Activated CD8-positive, alpha-beta memory T cell treated with anti-CD3 and anti-CD28 coated beads for 4 hours (primary cell): ENCODE results near the gene CDC25B.
"Not testable (repeated sequence)": the region's sequence is repeated elsewhere in the genome, so short reads cannot be mapped to it uniquely, and the experiment has no call there.

ENCODE experiments used
- DNase-seq, 2 donors: peaks; one replicate each; pipeline ENCODE4 v3.0.0-alpha.2; 2020; ENCODE audit warnings: low read depth in 2 of 2

CDC25B gene

DNA sequence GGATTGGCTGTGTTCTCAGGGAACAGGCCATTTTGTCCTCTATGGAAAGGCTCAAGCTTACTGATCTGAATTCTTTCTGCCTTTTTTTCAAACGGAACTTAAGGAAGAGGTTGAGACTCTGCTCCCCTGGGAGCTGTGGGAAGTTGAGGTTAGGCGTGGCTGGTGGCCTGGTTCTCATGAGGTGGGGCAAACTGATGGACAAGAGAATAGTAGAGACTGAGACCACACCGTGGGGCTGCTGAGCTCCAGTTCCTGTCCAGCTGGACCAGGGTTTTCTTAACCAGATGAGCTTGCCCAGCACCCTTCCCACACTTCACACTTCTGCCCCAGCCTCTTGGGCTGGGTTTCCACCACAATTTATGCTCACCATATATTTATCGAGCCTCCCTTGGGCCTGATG, 30.3 kb downstream of the CDC25B start:
- no peak for DNase-seq

DNA sequence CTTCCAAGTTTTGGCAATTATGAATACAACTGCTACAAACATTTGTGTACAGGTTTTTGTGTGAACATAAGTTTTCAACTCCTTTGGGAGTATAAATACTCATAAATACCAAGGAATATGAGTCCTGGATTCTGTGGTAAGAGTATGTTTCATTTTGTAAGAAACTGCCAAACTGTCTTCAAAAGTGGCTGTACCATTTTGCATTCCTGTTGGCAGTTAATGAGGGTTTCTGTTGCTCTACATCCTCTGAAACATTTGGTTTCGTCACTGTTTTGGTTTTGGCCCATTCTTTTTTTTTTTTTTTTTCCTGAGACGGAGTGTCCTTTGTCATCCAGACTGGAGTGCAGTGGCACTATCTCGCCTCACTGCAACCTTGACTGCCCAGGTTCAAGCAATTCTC, 32.7 kb downstream of the CDC25B start:
- DNase-seq = no peak

DNA sequence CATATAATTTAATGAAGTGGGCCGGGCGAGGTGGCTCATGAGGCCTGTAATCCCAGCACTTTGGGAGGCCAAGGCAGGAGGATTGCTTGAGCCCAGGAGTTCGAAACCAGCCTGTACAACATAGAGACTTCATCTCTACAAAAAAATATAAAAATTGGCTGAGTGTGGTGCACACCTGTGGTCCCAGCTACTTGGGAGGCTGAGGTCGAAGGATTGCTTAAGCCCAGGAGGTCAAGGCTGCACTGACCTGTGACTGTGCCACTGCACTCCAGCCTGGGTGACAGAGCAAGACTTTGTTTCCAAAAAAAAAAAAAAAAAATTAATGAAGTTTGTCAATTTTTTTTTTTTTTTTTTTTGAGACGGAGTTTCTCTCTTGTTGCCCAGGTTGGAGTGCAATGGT, 33.8 kb downstream of the CDC25B start:
- not testable (repeated sequence) for DNase-seq

DNA sequence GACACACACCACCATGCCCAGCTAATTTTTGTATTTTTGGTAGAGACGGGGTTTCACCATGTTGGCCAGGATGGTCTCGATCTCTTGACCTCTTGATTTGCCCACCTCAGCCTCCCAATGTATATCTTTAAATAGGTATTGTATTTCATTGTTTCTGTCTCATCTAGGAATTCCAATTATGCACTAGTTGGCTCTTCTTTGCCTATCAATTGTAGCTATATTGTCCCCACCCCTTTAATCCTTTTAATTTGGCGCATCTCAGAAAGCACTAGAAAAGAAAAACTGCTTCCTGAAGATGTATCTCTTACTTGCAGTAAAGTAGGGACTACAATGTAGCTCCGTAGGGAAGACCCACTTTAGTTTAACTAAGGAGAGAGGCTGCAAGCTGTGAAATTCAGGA, 40.0 kb downstream of the CDC25B start:
- DNase-seq = no peak

DNA sequence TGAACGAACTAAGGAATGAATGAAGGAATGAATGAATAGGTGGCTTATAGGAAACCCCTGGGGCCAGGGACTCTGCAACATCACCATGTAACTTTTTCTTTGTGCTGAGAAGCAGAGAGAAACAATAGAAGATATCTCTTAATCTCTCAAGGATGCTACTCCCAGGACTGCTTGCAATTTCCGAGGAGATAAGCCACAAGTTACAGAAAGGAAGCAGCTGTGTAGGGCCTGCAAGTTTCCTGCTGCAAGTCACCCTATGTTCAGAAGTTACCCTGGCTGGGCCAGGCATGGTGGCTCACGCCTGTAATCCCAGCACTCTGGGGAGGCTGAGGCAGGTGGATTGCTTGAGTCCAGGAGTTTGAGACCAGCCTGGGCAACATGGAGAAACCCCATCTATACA, 43.2 kb downstream of the CDC25B start:
- no peak for DNase-seq

DNA sequence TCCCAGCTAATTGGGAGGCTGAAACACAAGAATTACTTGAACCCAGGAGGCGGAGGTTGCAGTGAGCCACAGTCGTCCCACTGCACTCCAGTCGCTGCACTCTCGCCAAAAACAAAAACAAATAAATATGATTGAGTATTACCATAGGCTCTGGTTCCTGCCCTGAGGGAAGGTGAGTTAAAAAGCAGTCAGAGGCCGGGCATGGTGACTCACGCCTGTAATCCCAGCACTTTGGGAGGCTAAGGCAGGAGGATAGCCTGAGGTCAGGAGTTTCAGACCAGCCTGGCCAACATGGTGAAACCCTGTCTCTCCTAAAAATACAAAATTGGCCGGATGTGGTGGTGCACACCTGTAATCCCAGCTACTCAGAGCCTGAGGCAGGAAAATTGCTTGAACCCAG, 44.1 kb downstream of the CDC25B start:
- not testable (repeated sequence) for DNase-seq

DNA sequence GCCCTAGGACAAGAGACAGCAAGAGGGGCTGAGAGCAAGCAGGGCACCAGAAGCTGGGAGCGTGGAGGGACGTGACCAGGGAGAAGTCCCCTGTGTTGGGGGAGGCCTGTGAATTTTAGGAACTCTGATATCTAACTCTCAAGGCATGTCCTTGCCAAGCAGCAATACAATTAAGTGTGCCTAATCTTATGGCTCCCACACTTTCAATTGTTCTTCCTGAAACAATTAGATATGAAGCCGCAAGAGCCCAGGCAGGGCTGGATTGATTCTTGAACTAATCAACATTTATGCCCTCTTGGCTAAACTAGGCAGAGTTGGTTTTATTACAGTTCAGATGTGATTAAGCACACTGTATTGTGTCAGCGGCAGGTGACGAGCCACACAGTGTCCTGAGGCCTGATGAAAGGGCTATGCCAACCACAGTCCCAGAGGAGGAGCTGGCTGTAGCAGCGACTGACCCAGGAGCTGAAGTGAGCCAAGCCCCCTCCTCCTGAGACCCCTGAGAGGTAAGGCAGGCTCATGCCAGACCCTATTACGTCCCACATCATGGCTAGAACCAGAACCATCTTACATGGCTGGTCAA, 46.3 kb downstream of the CDC25B start:
- no peak for DNase-seq

DNA sequence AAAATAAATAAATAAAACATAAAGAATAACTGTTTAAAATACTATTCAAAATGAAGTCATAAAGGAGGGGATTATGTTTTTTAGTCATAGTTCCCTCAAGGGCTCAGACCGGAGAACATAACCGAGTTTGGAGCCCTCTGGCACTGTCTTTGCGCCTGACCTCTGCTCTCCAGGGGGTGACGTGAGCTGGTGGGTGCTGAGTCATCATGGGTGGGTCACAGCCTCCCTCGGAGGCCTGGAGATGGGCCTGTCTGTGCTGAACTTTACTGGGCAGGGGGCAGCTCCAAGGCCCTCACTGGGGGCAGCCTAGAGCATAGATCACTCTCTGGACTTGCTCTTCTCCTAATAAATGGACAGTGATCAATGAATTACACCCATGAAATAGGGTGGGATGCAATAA, 47.4 kb downstream of the CDC25B start:
- DNase-seq = no peak

DNA sequence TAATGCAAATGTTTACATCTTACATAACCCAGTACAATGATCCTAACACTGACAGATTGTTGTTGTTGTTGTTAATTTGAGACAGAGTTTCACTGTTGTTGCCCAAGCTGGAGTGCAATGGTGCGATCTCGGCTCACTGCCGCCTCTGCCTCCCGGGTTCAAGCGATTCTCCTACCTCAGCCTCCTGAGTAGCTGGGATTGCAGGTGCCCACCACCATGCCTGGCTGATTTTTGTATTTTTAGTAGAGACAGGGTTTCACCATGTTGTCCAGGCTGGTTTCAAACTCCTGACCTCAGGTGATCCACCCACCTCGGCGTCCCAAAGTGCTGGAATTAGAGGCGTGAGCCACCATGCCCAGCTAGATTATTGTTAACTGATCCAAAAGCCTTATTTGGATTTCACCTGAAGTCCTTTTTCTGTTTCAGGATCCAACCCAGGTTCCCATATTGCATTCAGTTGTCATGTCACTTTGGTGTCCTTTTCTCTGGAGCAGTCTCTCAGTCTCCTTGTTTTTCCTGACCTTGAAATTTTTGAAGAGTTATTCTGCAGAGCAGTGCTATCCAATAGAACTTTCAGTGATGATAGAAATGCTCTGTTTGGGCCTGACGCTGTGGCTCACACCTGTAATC, 48.0 kb downstream of the CDC25B start:
- not testable (repeated sequence) for DNase-seq

DNA sequence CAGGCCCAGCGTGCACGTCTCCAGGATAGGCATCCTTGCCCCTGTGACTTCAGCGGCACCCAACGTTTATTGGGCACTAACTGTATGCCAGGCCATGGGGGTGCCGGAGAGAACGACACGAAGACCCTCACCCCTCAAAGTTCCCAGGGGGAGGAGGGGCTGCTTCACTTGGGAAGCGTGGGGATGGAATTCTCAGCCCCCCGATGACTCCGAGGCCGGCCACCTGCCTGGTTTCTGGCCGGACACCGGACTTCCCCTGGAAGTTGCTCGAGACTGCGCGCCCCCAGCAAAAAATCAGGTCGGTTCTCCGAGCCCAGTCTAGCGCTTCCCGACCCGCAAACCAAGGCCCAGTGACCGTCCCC, 50.2 kb downstream of the CDC25B start:
- no peak for DNase-seq

DNA sequence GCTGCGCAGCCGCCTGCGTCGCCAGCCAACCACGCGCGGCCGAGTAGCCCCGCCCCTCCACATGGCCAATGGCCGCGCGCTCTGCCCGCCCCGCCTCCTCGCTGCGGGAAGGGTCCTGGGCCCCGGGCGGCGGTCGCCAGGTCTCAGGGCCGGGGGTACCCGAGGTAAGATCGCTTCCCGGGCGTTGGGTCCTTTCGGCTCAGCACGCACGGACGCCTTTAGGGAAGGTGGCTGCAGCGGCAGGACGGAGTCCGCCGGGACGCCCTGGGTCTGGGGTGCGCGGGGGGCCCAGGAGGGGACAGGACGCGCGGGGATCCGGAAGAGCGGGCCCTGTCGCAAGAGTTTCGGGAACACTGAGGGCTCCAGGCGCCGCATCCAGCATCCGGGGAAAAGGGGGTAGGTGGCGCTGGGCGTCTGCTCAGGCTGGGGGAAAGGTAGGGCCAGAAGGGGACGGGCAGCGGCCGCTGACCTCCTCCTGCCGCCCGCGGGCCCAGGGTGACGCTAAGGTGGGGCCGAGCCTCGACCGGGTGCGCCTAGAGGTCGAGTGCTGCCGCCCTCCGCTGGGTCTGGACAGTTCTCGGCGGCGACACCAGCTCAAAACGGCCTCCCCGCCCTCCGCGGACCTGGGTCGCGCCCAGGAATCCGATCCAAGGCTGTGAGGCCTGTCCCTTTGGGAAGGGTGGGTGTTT, 50.8 kb downstream of the CDC25B start, which contains the start of gene MAVS:
TSS of gene MAVS (plus strand) at position 95 of the 689 bp plus-strand sequence. CDS start 7,791 bp downstream, outside the sequence.
- peak; percentile 58 to 67 for DNase-seq

DNA sequence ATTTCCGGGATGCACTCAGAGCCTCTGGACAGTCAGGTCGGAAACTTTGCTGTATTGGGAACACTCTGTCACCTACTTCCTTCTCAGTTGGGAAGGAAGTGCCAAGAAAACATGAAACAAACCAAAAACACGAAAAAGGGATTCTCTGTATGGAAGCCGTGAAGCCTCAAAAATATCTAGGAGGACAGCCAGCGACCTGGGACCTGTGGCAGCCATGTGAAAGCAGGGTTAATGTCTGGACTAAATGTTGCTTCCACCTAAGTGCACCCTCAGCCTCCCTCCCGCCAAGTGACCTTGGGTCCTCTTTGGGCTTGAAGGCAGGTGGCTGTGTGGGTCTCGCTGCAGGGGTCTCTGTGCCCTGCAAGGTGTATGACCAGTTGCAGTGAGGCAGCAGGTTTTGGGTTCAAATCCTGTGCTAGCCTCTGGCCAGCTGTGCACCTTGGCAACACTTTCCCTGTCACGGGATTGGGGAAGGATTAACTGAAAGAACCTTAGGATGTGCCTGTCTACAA, 51.4 kb downstream of the CDC25B start:
- DNase-seq = no peak

DNA sequence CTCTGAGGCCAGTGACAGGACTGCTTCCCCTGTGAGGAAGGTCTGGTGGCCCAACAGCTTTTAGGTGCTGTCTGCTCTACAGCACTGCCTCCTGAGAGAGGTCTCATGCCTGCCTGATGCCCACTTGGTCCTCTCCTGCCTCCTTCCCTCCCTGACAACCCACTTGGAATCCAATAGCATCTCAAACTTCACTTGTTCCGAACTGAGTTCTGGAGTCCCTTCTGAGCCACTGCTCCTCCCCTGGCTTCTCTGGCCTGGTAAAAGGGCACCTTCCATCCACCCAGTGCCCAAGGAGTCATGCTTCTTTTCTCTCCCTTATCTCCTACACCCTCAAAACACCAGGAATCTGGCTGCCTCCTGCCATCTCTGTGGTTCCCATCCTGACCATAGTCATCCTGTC, 52.5 kb downstream of the CDC25B start:
- no peak for DNase-seq

DNA sequence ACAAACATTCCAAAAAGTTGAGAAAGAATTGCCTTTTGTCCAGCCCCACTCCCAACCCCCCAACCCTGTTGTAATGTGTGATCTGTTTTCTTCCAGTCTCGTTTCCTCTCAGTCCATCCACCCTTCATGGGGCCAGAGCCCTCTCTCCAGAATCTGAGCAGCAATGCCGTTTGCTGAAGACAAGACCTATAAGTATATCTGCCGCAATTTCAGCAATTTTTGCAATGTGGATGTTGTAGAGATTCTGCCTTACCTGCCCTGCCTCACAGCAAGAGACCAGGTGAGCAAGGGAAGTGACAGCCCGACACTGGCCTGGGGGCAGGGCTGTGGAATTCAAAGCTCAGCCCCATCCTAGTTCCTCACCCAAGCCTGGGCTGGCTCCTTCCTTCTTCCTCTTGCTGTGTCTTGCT, 58.4 kb downstream of the CDC25B start:
- no peak for DNase-seq
